Gastroesophageal sphincter (tissue), 3 donors: ENCODE data around the gene BACH2.
"Not testable (repeated sequence)": the region's sequence is repeated elsewhere in the genome, so short reads cannot be mapped to it uniquely, and the experiment has no call there.

Experiments
- EP300 ChIP-seq: sonication (generic); formaldehyde crosslinking; IDR thresholded peaks from one replicate; pipeline ENCODE4 v1.6.1; 2017; ENCODE audit warnings: antibody characterized with exemption, mild to moderate bottlenecking
- POLR2AphosphoS5 ChIP-seq: sonication (generic); formaldehyde crosslinking; IDR thresholded peaks from one replicate; pipeline ENCODE4 v1.6.1; 2017; ENCODE audit warnings: antibody characterized with exemption
- TF ChIP-seq, protein P1 (sequence below), 4 experiments: fragments of 200-600 bp in 2 of 4; fragments of 450-650 bp in 2 of 4; sonication (generic) in 1 of 4; IDR thresholded peaks; one replicate each; pipeline ENCODE4 v1.5.1; 2017 to 2019; ENCODE audit warnings: antibody characterized with exemption in 4 of 4, mild to moderate bottlenecking in 2 of 4, moderate library complexity in 2 of 4

DNA sequence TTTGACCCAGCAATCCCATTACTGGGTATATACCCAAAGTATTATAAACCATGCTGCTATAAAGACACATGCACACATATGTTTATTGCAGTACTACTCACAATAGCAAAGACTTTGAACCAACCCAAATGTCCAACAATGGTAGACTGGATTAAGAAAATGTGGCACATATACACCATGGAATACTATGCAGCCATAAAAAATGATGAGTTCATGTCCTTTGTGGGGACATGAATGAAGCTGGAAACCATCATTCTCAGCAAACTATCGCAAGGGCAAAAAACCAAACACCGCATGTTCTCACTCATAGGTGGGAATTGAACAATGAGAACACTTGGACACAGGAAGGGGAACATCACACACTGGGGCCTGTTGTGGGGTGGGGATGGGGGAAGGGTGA lies 168.0 kb downstream of the BACH2 start:
- not testable (repeated sequence) for TF ChIP-seq POLR2AphosphoS5, EP300
- TF ChIP-seq, protein P1, sequence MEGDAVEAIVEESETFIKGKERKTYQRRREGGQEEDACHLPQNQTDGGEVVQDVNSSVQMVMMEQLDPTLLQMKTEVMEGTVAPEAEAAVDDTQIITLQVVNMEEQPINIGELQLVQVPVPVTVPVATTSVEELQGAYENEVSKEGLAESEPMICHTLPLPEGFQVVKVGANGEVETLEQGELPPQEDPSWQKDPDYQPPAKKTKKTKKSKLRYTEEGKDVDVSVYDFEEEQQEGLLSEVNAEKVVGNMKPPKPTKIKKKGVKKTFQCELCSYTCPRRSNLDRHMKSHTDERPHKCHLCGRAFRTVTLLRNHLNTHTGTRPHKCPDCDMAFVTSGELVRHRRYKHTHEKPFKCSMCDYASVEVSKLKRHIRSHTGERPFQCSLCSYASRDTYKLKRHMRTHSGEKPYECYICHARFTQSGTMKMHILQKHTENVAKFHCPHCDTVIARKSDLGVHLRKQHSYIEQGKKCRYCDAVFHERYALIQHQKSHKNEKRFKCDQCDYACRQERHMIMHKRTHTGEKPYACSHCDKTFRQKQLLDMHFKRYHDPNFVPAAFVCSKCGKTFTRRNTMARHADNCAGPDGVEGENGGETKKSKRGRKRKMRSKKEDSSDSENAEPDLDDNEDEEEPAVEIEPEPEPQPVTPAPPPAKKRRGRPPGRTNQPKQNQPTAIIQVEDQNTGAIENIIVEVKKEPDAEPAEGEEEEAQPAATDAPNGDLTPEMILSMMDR (IDR thresholded peaks at IDR 0.05), result not testable (repeated sequence)
